ENCODE results near the gene AJAP1. TPM values are rescaled to one million over a fixed set of nuclear protein-coding genes. Genes with fewer than 3 reads are reported as not detected.

Gene AJAP1
- total and polyA plus RNA-seq, 2 of the 8 experiments (the other 6 are each of a cell fraction or from before 2014, with no cell fraction given) = 1.9 to 6.2 TPM

GRCh38 chr1:4786055-4786454 is 131.6 kb downstream of the AJAP1 start:
- no peak overlapping the region for H3K56ac ChIP-seq (replicated peaks; ENCODE audit: insufficient read length, low read depth, low read length)
- no peaks in the 10 kb centered on the region for H3K36me3 ChIP-seq (ENCODE audit: control insufficient read depth in 2 of 4, insufficient read depth in 4 of 4, low read length in 3 of 4)
- CTCF ChIA-PET (ENCODE audit: partially characterized antibody) = interaction anchor here (1.2 kb wide), 1 partner anchor 131 kb away, joined by 3 read pairs; no protein-coding TSS in a partner anchor
- H4K91ac ChIP-seq (replicated peaks; ENCODE audit: insufficient read length, low read length) = no peak overlapping the region
- H3K18ac ChIP-seq (ENCODE audit: extremely low read depth, low read length) = no peak overlapping the region
- H4K20me1 ChIP-seq (replicated peaks in 1 of 2; ENCODE audit: control insufficient read depth in 1 of 2, insufficient read depth in 2 of 2, low read length in 2 of 2) = no peaks in the 10 kb centered on the region
- H2BK5ac ChIP-seq (ENCODE audit: low read depth, low read length) = no peak overlapping the region
- no peaks in the 10 kb centered on the region for H3K79me2 ChIP-seq (ENCODE audit: control insufficient read depth in 1 of 2, insufficient read depth in 2 of 2, low read length in 2 of 2)
- H3K79me1 ChIP-seq (ENCODE audit: low read depth, low read length) = no peaks in the 10 kb centered on the region
- FAIRE-seq (no peak), DNase-seq (ENCODE audit: low read depth in 1 of 2, low spot score in 2 of 2) (no peak)
- H3K23ac ChIP-seq (ENCODE audit: insufficient read length) = no peak overlapping the region
- H2BK15ac ChIP-seq (ENCODE audit: low read length) = no peak overlapping the region
- H2BK12ac ChIP-seq (ENCODE audit: low read depth, low read length) = no peak overlapping the region
- no peaks in the 10 kb centered on the region for H3K4me1 ChIP-seq (replicated peaks in 1 of 4; ENCODE audit: control insufficient read depth in 3 of 4, insufficient read depth in 4 of 4, low read length in 3 of 4)
- no peak overlapping the region for H2AFZ ChIP-seq (ENCODE audit: low read length)
- no peaks in the 10 kb centered on the region for H3K9me3 ChIP-seq (ENCODE audit: insufficient read depth in 2 of 2, low read depth in 1 of 2, low read length in 1 of 2)
- no peak overlapping the region for H3K9ac ChIP-seq (replicated peaks in 1 of 4; ENCODE audit: extremely low read depth in 1 of 4, low read depth in 3 of 4, low read length in 3 of 4)
- 91% methylated on average over 8 of the region's 8 CpGs; no CpG with 5 or more reads in 1 of the 2 experiments for WGBS, 2 experiments (ENCODE audit: extremely low coverage in 1 of 2, insufficient coverage in 1 of 2, insufficient read length in 1 of 2, insufficient replicate concordance in 2 of 2, low coverage in 1 of 2, low lambda C conversion rate in 2 of 2, missing lambda C conversion rate in 1 of 2)
- POLR2A ChIA-PET (ENCODE audit: partially characterized antibody) = no interaction called here
- no peak overlapping the region for H2BK20ac ChIP-seq (ENCODE audit: low read length)
- no peak overlapping the region for H2BK120ac ChIP-seq (replicated peaks; ENCODE audit: low read depth, low read length)
- no peak overlapping the region for H3K14ac ChIP-seq (ENCODE audit: insufficient read length)
- no peaks in the 10 kb centered on the region; the same call in 1 of the 2 replicates for H3K23me2 ChIP-seq (ENCODE audit: low read depth, low read length)
- no peaks in the 10 kb centered on the region for H3K27me3 ChIP-seq (replicated peaks in 1 of 4; ENCODE audit: control insufficient read depth in 3 of 4, extremely low read depth in 1 of 4, insufficient read depth in 3 of 4, low read length in 3 of 4)
- no peak overlapping the region for H4K8ac ChIP-seq (ENCODE audit: extremely low read depth, insufficient read depth, low read length)
- H3K4me3 ChIP-seq (ENCODE audit: extremely low read depth in 1 of 4, insufficient read depth in 2 of 4, low read depth in 3 of 4, low read length in 4 of 4) = no peak overlapping the region
- no peak overlapping the region for H2AK5ac ChIP-seq (ENCODE audit: low read depth, low read length)
- H4K5ac ChIP-seq (ENCODE audit: insufficient read length, low read depth, low read length) = no peak overlapping the region
- no peak overlapping the region for H3K4me2 ChIP-seq (ENCODE audit: insufficient read depth in 1 of 2, low read depth in 2 of 2, low read length in 2 of 2)
- H3K4ac ChIP-seq (replicated peaks; ENCODE audit: insufficient read length, low read depth, low read length) = no peak overlapping the region
- no peak overlapping the region for H3K27ac ChIP-seq (ENCODE audit: low read depth, low read length)
- TF ChIP-seq FOSL1 (IDR thresholded peaks at IDR 0.05; ENCODE audit: insufficient read depth, low read depth, low read length) = no peak
- no peak for TF ChIP-seq SRF (IDR thresholded peaks at IDR 0.05; ENCODE audit: low read depth, low read length)
- no peak for TF ChIP-seq CTBP2 (IDR thresholded peaks at IDR 0.05; ENCODE audit: borderline replicate concordance, insufficient read depth, insufficient read length, low read length)
- no peak for TF ChIP-seq SAP30 (IDR thresholded peaks at IDR 0.05; ENCODE audit: insufficient read depth, insufficient replicate concordance, low read length)
- TF ChIP-seq SIX5 (IDR thresholded peaks at IDR 0.05; ENCODE audit: low read depth, low read length) = no peak
- TF ChIP-seq SUZ12 (IDR thresholded peaks at IDR 0.05; ENCODE audit: low read length) = no peak
- TF ChIP-seq E2F6 (IDR thresholded peaks at IDR 0.05) = no peak
- no peak for TF ChIP-seq KDM4A (IDR thresholded peaks at IDR 0.05; ENCODE audit: low read depth, low read length, severe bottlenecking)
- TF ChIP-seq JUN (IDR thresholded peaks at IDR 0.05; ENCODE audit: low read depth, low read length) = no peak
- TF ChIP-seq CEBPB (IDR thresholded peaks at IDR 0.05; ENCODE audit: low read depth, low read length) = no peak
- TF ChIP-seq POLR2A (IDR thresholded peaks at IDR 0.05; ENCODE audit: control extremely low read depth in 1 of 2, low read depth in 2 of 2, low read length in 2 of 2) = no peak
- no peak for TF ChIP-seq ASH2L (IDR thresholded peaks at IDR 0.05; ENCODE audit: low read length)
- no peak for TF ChIP-seq YY1 (IDR thresholded peaks at IDR 0.05; ENCODE audit: low read depth, low read length)
- TF ChIP-seq KDM5A (IDR thresholded peaks at IDR 0.05; ENCODE audit: low read length) = no peak
- TF ChIP-seq RFX5 (IDR thresholded peaks at IDR 0.05; ENCODE audit: borderline replicate concordance, low read depth, low read length) = no peak

Measured in H1 (cell line).